Lung (tissue), 12 donors: ENCODE measurements around the gene SRCAP. TPM values are rescaled to one million over a fixed set of nuclear protein-coding genes. Genes with fewer than 3 reads are reported as not detected.

Source experiments
- ATAC-seq: fragments of 200-7000 bp; cut with Tn5 transposase; one replicate; pipeline ENCODE4 v1.9.1; 2020; ENCODE audit warnings: moderate number of reproducible peaks; ENCODE audit not compliant: insufficient read depth, low FRiP score
- DNase-seq, 3 donors: peaks; one replicate each; pipeline ENCODE4 v3.0.0-alpha.2; 2013 to 2017
- H3K27ac ChIP-seq, 2 donors: one replicate each; pipeline ENCODE4 v1.5.1; 2013; ENCODE audit warnings: mild to moderate bottlenecking in 2 of 2, moderate library complexity in 2 of 2, control low read depth in 1 of 2, inconsistent platforms in 1 of 2, low read depth in 1 of 2, low read length in 1 of 2
- H3K27me3 ChIP-seq, 3 donors: one replicate each; pipeline ENCODE4 v1.5.1; 2013; ENCODE audit warnings: low read length in 2 of 3; ENCODE audit not compliant: control insufficient read depth in 3 of 3, insufficient read depth in 3 of 3
- H3K36me3 ChIP-seq, 4 donors: one replicate each; pipeline ENCODE4 v1.5.1; 2013; ENCODE audit warnings: low read length in 4 of 4, mild to moderate bottlenecking in 1 of 4, moderate library complexity in 1 of 4; ENCODE audit not compliant: control insufficient read depth in 4 of 4, insufficient read depth in 4 of 4
- H3K4me1 ChIP-seq, 5 donors: one replicate each; pipeline ENCODE4 v1.5.1; 2013; ENCODE audit warnings: low read length in 5 of 5, mild to moderate bottlenecking in 2 of 5, moderate library complexity in 1 of 5; ENCODE audit not compliant: control insufficient read depth in 5 of 5, insufficient read depth in 5 of 5
- H3K4me3 ChIP-seq: one replicate; pipeline ENCODE4 v1.5.1; 2013; ENCODE audit warnings: mild to moderate bottlenecking, control low read depth, moderate library complexity
- H3K9ac ChIP-seq, 2 donors: one replicate each; pipeline ENCODE4 v1.5.1; 2013; ENCODE audit warnings: low read length in 2 of 2, control low read depth in 1 of 2; ENCODE audit not compliant: insufficient read depth in 1 of 2
- H3K9me3 ChIP-seq, 4 donors: one replicate each; pipeline ENCODE4 v1.5.1; 2013; ENCODE audit warnings: low read length in 3 of 4, mild to moderate bottlenecking in 1 of 4, moderate library complexity in 1 of 4; ENCODE audit not compliant: control insufficient read depth in 4 of 4, insufficient read depth in 3 of 4
- WGBS, 2 donors: extraction: QIAGEN DNeasy Blood & Tissue Kit; methylation state at CpG; one replicate each; pipeline ENCODE4 v1.1.7; 2013; 5-methylcytosine and 5-hydroxymethylcytosine counted together
- polyA plus RNA-seq, 2 donors: library from polyadenylated mRNA; stranded (reverse); fragments of 200-250 nt; gene quantifications; one replicate each; pipeline ENCODE4 v1.2.1, GENCODE V29; 2013
- total RNA-seq, 2 donors: library from RNA; depleted of rRNA in 1 of 2; stranded (reverse); fragments of >200 nt in 1 of 2; gene quantifications; one replicate each; pipeline ENCODE4 v1.2.1, GENCODE V29; 2014 to 2021
- TF ChIP-seq, protein P1 (sequence below): IDR thresholded peaks from 2 replicates; pipeline ENCODE4 v1.5.1; 2012; ENCODE audit warnings: mild to moderate bottlenecking; ENCODE audit errors: control extremely low read depth, extremely low read depth
- donor health status: control.
- donor health status: control.
- donor health status: Bipolar disorder and iron deficiency.
- donor health status: healthy.
- donor health status: DM: yes; HTN: yes; CAD: no.

The SRCAP gene
- total and polyA plus RNA-seq, 4 donors: 13.4 to 61.0 (median 31.3) TPM

- Histone ChIP-seq H3K36me3 (peaks cover 0 to 24% (median 6%) of the 10 kb centered on the region in 4 donors), H3K27ac (no peak overlapping the region), H3K9ac (no peak overlapping the region), H3K27me3 (no peaks in the 10 kb centered on the region), H3K4me1 (peaks cover 0 to 5% (median 3%) of the 10 kb centered on the region in 5 donors), H3K4me3 (no peak overlapping the region), H3K9me3 (no peaks in the 10 kb centered on the region)
- TF ChIP-seq, protein P1, sequence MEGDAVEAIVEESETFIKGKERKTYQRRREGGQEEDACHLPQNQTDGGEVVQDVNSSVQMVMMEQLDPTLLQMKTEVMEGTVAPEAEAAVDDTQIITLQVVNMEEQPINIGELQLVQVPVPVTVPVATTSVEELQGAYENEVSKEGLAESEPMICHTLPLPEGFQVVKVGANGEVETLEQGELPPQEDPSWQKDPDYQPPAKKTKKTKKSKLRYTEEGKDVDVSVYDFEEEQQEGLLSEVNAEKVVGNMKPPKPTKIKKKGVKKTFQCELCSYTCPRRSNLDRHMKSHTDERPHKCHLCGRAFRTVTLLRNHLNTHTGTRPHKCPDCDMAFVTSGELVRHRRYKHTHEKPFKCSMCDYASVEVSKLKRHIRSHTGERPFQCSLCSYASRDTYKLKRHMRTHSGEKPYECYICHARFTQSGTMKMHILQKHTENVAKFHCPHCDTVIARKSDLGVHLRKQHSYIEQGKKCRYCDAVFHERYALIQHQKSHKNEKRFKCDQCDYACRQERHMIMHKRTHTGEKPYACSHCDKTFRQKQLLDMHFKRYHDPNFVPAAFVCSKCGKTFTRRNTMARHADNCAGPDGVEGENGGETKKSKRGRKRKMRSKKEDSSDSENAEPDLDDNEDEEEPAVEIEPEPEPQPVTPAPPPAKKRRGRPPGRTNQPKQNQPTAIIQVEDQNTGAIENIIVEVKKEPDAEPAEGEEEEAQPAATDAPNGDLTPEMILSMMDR: no peak
- DNase-seq (no peak), ATAC-seq (no peak)
- 93 to 95% methylated on average over 20 of the region's 20 CpGs for WGBS, 2 donors
Measured at GRCh38 chr16:30750876-30751465, 52.0 kb downstream of the SRCAP start.

DNA sequence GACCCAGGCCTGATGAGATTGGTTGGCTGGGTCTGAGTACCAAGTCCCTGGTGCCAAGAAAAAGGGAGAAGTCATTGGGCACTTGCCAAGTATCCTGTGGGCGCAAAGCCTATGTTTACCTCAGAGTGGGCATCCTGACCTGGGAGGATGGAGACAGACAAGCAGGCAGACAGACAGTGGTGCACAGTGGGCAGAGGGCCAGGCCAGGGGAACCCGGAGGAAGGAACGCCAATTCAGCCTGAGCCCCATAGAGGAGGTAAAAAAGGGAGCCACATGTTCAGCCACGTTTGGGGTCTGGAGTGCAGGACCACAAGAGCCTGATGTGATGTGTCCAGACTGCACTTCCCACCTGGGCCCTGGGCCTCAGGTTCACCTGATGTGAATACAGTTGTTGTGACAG lies 54.6 kb downstream of the SRCAP start:
- Histone ChIP-seq H3K9ac (no peak overlapping the region), H3K9me3 (no peaks in the 10 kb centered on the region), H3K27me3 (no peaks in the 10 kb centered on the region), H3K27ac (no peak overlapping the region), H3K4me1 (peaks cover 0 to 2% (median 0%) of the 10 kb centered on the region in 5 donors), H3K4me3 (no peak overlapping the region), H3K36me3 (peaks cover 0 to 37% (median 10%) of the 10 kb centered on the region in 4 donors)
- DNase-seq (no peak), ATAC-seq (no peak)
- WGBS, 2 donors: 79 to 87% methylated on average over 4 of the region's 4 CpGs
- TF ChIP-seq, protein P1: no peak

DNA sequence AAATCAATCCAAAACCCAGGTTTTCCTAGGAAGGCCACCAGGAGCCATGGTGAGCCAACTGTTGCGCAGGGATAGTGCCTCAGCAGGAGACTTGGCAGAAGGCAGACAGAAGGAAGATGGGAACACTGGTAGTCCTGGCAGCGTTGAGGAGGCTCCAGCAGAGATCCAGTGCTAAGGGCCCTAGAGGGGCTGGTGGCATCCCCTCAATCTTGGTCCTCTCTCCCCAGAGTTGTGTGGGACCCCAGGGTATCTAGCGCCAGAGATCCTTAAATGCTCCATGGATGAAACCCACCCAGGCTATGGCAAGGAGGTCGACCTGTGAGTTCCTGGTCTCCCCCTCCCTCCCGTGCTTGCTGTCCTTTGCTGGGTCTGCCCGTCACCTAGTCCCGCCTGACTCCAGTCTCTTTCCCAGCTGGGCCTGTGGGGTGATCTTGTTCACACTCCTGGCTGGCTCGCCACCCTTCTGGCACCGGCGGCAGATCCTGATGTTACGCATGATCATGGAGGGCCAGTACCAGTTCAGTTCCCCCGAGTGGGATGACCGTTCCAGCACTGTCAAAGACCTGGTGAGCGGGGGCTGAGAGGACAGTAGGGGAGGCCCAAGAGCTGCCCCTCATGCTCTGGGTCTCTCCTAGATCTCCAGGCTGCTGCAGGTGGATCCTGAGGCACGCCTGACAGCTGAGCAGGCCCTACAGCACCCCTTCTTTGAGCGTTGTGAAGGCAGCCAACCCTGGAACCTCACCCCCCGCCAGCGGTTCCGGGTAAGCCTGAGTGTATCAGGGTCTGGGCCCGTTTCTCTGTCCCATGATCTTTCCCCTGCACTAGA lies 57.2 kb downstream of the SRCAP start:
- H3K36me3 ChIP-seq: peaks cover 0 to 35% (median 10%) of the 10 kb centered on the region in 4 donors
- no peak overlapping the region for H3K9ac ChIP-seq
- ATAC-seq (no peak), DNase-seq (no peak)
- H3K27me3 ChIP-seq: no peaks in the 10 kb centered on the region
- H3K9me3 ChIP-seq: no peaks in the 10 kb centered on the region
- peaks cover 0 to 7% (median 3%) of the 10 kb centered on the region in 5 donors for H3K4me1 ChIP-seq
- H3K27ac ChIP-seq: no peak overlapping the region
- TF ChIP-seq, protein P1: no peak
- H3K4me3 ChIP-seq: no peak overlapping the region
- 94 to 97% methylated on average over 20 of the region's 20 CpGs for WGBS, 2 donors
